ENCODE results near the gene HSPB1.

GRCh38 chr7:76304888-76305375 lies 2.5 kb downstream of the HSPB1 start:
- TF ChIP-seq CTCF (conservative IDR thresholded peaks at IDR 0.05) (no peak), ZFX (IDR thresholded peaks at IDR 0.05) (no peak)

Data from C4-2B (cell line).